ENCODE data around the gene APOL5.
A peak's percentile ranks its signal among the peaks of the same experiment; 100 is the strongest.
"Not testable (repeated sequence)": the region's sequence is repeated elsewhere in the genome, so short reads cannot be mapped to it uniquely, and the experiment has no call there.

The APOL5 gene

GRCh38 chr22:35712672-35713071, 5.0 kb upstream of the APOL5 start:
- no peak for DNase-seq

DNA sequence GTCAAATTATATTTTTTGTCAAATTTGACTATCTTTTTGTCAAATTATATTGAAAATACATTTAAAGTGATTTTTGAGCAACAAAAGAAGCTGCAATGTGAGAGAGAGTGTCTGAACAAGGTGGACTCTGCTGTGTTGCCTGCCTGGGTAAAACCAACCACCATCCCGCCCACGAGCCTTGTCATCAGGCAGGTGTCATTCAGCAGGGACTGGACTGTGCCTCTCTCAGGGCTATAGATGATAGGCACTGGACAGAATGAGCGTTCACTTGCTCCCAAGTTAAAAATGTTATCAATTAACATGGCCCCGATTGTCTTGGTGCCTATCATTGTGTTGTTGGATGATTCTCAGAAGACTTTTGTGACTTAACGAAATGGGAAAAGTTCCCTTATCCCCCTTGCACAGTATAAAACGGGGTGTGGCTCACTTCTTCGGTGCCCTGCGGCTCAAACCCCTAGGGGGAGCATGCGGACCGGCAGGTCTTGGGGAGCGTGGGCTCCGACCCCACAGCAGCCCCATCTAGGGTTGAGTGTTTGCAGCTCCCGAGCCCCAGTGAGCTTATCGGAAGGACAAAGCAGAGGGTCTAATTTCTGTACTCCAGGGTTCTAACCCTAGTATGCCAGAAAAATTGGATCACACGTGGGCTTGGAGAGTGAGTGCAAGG, 1.7 kb downstream of the APOL5 start:
- DNase-seq: no peak

- DNase-seq: no peak
Observed at GRCh38 chr22:35721960-35722359, 4.3 kb downstream of the APOL5 start.

DNA sequence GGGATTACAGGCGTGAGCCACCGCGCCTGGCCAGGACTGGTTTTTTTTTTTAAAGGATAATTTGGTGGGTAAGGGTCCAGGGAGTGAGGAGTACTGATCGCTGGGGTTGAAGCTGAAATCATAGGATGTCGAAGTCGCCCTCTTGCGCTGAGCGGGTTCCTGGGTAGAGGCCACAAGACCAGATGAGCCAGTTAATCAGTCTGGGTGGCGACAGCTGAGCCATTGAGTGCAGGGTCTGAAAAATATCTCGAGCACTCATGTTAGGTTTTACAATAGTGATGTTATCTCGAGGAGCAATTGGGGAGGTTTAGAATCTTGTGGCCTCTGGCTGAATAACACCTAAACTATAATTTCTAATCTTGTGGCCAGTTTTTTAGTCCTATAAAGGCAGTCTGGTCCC, 7.8 kb downstream of the APOL5 start:
- DNase-seq: peak; percentile 33

DNA sequence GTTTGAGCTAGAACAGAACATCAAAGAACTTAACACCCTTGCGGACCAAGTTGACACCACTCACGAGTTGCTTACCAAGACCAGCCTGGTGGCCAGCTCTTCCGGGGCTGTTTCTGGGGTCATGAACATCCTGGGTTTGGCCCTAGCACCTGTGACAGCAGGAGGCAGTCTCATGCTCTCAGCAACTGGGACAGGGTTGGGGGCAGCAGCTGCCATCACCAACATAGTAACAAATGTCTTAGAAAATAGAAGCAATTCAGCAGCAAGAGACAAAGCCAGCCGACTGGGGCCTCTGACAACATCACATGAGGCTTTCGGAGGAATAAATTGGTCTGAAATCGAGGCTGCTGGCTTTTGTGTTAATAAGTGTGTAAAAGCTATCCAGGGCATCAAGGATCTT, 8.7 kb downstream of the APOL5 start:
- DNase-seq: no peak

DNA sequence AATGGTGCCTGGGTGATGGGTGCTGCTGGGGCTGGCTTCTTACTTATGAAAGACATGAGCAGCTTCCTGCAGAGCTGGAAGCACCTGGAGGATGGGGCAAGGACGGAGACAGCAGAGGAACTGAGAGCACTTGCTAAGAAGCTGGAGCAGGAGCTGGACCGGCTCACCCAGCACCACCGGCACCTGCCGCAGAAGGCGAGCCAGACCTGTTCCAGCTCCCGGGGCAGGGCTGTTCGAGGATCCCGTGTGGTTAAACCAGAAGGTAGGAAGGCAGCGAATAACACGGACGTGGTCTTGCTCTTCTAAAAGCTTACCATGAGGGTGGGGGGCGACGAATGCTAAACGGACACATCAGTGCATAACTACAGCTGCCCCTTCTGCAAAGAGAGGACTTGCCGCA, 9.3 kb downstream of the APOL5 start:
- DNase-seq: no peak

DNA sequence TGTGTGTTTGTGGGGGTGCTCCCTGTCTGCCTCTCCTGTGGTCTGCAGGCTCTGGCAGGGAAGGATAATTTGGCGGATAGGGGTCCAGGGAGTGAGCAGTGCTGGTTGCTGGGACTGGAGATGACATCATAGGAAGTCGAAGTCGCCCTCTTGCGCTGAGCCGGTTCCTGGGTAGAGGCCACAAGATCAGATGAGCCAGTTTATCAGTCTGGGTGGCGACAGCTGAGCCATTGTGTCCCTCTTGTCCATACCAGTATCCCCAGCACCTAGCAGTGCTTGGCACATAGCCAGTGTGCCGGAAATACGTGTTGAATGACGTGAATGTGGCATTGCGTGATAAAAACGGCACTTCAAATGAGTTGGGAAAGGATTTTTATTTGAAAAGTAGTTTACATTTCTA, 9.8 kb downstream of the APOL5 start:
- DNase-seq: no peak

- no peak for DNase-seq
Observed at GRCh38 chr22:35728639-35729308, 11.1 kb downstream of the APOL5 start.

DNA sequence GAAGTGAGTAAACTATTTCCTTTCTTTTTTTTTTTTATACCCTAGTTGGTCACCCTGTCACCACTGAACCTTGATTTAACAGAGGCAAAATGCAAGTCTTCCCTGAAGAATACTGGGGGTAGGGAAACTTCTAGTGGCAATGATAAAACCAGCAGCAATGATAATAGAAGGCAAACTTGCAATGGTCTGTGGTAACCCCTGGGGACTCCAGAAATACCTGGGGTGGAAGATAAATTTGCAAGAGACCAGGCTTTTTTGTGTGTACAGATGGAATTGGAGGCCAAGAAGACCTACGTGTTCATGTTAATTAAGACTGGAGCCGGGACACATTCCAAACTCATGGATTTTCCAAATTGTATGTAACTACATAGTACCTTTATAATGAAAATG, 11.6 kb downstream of the APOL5 start:
- no peak for DNase-seq

DNA sequence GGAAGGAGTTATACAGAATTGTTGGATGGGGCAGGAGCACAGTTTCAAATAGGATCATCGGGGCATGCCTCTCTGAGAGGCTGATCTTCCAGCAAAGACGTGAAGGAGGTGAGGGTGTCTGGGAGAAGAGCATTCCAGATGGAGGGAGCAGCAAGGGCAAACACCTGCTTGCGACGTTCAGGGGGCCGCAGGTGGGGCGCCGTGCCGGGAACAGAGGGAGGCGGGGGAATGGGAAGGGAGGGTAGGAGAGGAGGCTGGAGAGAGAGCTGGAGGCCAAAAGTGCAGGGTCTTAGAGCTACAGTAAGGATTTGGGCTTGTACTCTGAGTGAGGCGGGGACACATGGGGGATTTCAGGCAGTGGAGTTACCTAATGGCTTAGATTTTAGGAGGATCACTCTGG, 13.6 kb downstream of the APOL5 start:
- DNase-seq: no peak

DNA sequence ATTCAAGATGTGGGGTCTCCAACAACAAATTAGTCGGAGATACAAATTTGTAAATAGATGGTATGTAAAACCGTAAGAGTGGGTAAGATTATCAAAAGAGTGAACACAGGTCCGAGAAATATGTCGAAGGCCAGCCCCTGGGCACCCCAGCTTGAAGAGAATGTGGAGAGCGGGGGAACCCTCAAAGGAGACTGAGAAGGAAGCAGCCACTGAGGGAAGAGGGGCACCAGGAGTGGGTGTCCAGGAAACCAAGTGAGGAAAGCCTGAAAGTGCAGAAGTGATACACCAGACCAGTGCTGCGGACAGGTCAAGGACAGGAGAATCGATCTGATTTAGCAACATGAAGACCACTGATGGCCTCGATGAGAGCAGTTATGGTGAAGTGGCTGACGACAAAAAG, 14.4 kb downstream of the APOL5 start:
- DNase-seq: no peak

- no peak for DNase-seq
Observed at GRCh38 chr22:35733036-35733435, 15.4 kb downstream of the APOL5 start.

- no peak for DNase-seq
Observed at GRCh38 chr22:35733791-35734516, 16.3 kb downstream of the APOL5 start.

- no peak for DNase-seq
Observed at GRCh38 chr22:35734517-35734827, 16.8 kb downstream of the APOL5 start.

- no peak for DNase-seq
Observed at GRCh38 chr22:35735542-35735941, 17.9 kb downstream of the APOL5 start.

GRCh38 chr22:35736166-35736565, 18.5 kb downstream of the APOL5 start:
- DNase-seq: no peak

GRCh38 chr22:35736701-35737100, 19.0 kb downstream of the APOL5 start:
- no peak for DNase-seq

GRCh38 chr22:35737886-35738285, 20.2 kb downstream of the APOL5 start:
- DNase-seq: not testable (repeated sequence)

DNA sequence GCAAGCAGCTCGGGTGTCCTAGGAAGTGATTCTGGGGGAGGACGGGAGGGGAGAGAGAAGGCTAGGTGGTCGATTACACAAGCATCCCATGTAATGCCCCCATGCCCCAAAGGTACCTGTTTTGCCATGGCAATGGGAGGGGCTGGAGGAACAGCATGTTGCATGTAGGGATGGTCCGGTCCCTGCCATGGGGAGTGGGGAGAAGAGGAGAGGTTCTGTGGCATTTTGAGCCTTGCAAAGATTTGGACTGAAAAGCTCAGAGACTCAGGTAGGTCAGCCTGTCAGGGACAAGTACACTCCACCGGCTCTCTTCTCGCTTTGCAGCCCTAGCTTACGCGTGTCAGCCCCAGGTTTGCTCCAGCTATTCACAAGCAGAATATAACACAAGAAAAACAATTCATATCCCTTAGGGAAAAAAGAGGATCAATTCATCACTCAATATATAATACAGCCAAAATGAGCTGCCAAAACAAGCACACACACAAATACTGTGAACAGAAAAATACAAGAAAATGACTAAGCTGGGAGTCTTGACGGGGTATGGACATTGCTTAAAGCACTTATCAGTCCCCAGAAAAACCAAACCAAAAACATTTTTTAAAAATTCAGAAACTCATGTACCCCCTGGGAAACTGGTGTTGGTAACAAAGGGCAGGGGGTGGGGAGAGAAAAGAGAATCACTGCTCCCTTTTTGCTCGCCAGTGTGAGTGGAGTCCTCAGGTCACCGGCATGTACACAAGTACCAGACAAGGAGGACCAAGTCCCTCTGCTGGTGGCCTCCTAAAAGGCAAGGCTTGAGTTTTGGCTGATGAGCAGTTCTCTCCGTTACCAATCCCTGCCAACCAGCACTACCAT, 21.6 kb downstream of the APOL5 start:
- no peak for DNase-seq

- no peak for DNase-seq
Observed at GRCh38 chr22:35739931-35740380, 22.3 kb downstream of the APOL5 start.

GRCh38 chr22:35740616-35741015, 22.9 kb downstream of the APOL5 start:
- DNase-seq: no peak

DNA sequence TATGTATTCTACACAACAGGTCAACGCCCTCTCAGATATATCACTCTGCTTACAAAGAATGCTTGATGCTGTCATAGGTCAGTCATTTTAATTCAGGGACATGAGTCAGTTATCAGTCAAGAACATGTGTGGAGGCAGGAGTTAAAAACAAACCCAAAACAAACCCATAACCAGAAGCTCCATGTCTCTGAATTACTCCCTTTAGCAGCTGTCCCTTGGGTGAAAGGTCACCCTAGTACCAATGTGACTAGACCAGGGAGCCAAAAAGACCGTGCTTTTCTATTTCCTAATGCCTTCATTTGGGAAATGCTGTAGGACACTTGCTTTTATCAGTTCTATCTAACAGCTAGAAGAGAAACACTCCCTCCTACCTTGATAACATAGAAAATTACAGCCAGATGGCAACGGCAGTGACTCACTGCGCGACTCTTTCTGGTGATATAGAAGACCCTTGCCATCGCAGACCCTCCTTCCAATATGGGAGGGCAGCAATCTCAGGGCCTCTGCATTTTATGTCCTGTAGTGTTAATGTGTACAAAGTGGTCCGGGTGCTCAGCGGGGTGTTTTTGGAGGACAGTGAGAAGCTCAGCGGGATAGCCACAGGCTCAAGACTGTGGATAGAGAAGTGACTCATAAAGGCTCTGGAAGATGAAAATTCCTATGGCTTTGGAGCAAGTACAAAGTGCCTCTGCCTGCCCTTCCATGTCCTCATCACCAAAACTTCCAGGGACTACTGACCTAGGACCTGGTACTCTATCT, 24.8 kb downstream of the APOL5 start:
- peak; percentile 82 for DNase-seq
